SK-N-SH (cell line): ENCODE results near the gene LDLRAD1. TPM values are rescaled to one million over a fixed set of nuclear protein-coding genes. Genes with fewer than 3 reads are reported as not detected.

ENCODE experiments used
- CTCF ChIA-PET: fragments of 300-600, 350-600 bp; formaldehyde crosslinking; extraction: SDS; loops from one replicate; lab custom pipeline; 2021; lab: Yijun Ruan, JAX
- POLR2A ChIA-PET: fragments of 350-600 bp; sonication (Branson Sonifier 250); formaldehyde crosslinking; extraction: SDS; loops from one replicate; lab custom pipeline; 2020; ENCODE audit warnings: antibody characterized with exemption, inconsistent platforms; lab: Yijun Ruan, JAX
- DNase-seq: peaks from one replicate; pipeline ENCODE4 v3.0.0; 2012
- H2AFZ ChIP-seq: fragments of 200-600 bp; sonication (generic); 2 replicates; pipeline ENCODE4 v1.8.1; 2016; ENCODE audit warnings: antibody characterized with exemption, mild to moderate bottlenecking, low read depth
- H3F3A ChIP-seq: fragments of 200-600 bp; sonication (generic); replicated peaks from 2 replicates; pipeline ENCODE3; 2016; ENCODE audit warnings: antibody characterized with exemption, mild to moderate bottlenecking; ENCODE audit not compliant: insufficient read depth
- H3K27ac ChIP-seq, 2 experiments: fragments of 200-500 bp in 1 of 2; fragments of 200-600 bp in 1 of 2; sonication (Bioruptor generic) in 1 of 2; sonication (generic), shearing (Covaris generic) in 1 of 2; 2 replicates each; pipeline versions ENCODE4 v1.5.1 to v1.6.1; 2014 to 2016; ENCODE audit warnings: low read depth in 2 of 2, inconsistent platforms in 1 of 2, low read length in 1 of 2, mild to moderate bottlenecking in 1 of 2, mixed read lengths in 1 of 2
- H3K27me3 ChIP-seq: fragments of 200-600 bp; sonication (generic), shearing (Covaris generic); 2 replicates; pipeline ENCODE4 v1.6.1; 2016; ENCODE audit warnings: mixed run types; ENCODE audit not compliant: insufficient read depth
- H3K36me3 ChIP-seq, 2 experiments: fragments of 200-500 bp in 1 of 2; fragments of 200-600 bp in 1 of 2; sonication (Bioruptor generic) in 1 of 2; sonication (generic) in 1 of 2; replicated peaks in 1 of 2; 2 replicates each; pipeline versions ENCODE3 to v1.5.1; 2014 to 2016; ENCODE audit warnings: low read length in 1 of 2, mild to moderate bottlenecking in 1 of 2; ENCODE audit not compliant: insufficient read depth in 2 of 2, control insufficient read depth in 1 of 2
- H3K4me1 ChIP-seq, 2 experiments: fragments of 200-500 bp in 1 of 2; fragments of 200-600 bp in 1 of 2; sonication (Bioruptor generic) in 1 of 2; sonication (generic), shearing (Covaris generic) in 1 of 2; 2 replicates each; pipeline versions ENCODE4 v1.5.1 to v1.6.1; 2014 to 2016; ENCODE audit warnings: low read depth in 1 of 2, low read length in 1 of 2, mixed run types in 1 of 2; ENCODE audit not compliant: insufficient read depth in 2 of 2, control insufficient read depth in 1 of 2
- H3K4me2 ChIP-seq: fragments of 200-600 bp; sonication (generic), shearing (Covaris generic); 2 replicates; pipeline ENCODE4 v1.6.1; 2017; ENCODE audit warnings: mixed run types
- H3K4me3 ChIP-seq, 2 experiments: fragments of 200-500 bp in 1 of 2; fragments of 200-600 bp in 1 of 2; sonication (Bioruptor generic) in 1 of 2; sonication (generic), shearing (Covaris generic) in 1 of 2; 2 replicates each; pipeline versions ENCODE4 v1.5.1 to v1.8.1; 2014 to 2016; ENCODE audit warnings: low read depth in 2 of 2, inconsistent platforms in 1 of 2, low read length in 1 of 2, mild to moderate bottlenecking in 1 of 2, mixed read lengths in 1 of 2, moderate library complexity in 1 of 2
- H3K79me2 ChIP-seq: fragments of 200-600 bp; sonication (generic); 2 replicates; pipeline ENCODE4 v1.8.1; 2017; ENCODE audit warnings: mild to moderate bottlenecking; ENCODE audit not compliant: insufficient read depth
- H3K9ac ChIP-seq: fragments of 200-600 bp; sonication (generic); 2 replicates; pipeline ENCODE4 v1.6.1; 2017; ENCODE audit warnings: mixed run types
- H3K9me2 ChIP-seq: fragments of 200-600 bp; sonication (generic); 2 replicates; pipeline ENCODE4 v1.6.1; 2017; ENCODE audit warnings: mixed run types
- H3K9me3 ChIP-seq: fragments of 200-600 bp; sonication (generic); 2 replicates; pipeline ENCODE4 v1.6.1; 2017; ENCODE audit warnings: mixed run types, mild to moderate bottlenecking, moderate library complexity
- H4K20me1 ChIP-seq: fragments of 200-600 bp; sonication (generic); 2 replicates; pipeline ENCODE4 v1.6.1; 2017; ENCODE audit warnings: mild to moderate bottlenecking, mixed run types; ENCODE audit not compliant: insufficient read depth
- CHD2 ChIP-seq: fragments of 150-350 bp; IDR thresholded peaks from 2 replicates; pipeline ENCODE4 v1.6.1; 2018; ENCODE audit warnings: low read length; ENCODE audit not compliant: partially characterized antibody
- CTCF ChIP-seq: fragments of 200-600 bp; sonication (generic); IDR thresholded peaks from 2 replicates; pipeline ENCODE4 v1.6.1; 2017; ENCODE audit warnings: antibody characterized with exemption, mild to moderate bottlenecking, moderate library complexity
- EP300 ChIP-seq, 2 experiments: IDR thresholded peaks; 2 replicates each; pipeline versions ENCODE4 v1.4.0 to v1.6.1; 2012; ENCODE audit warnings: borderline replicate concordance in 1 of 2, low read depth in 1 of 2, low read length in 1 of 2
- FOXJ3 ChIP-seq: sonication (generic); formaldehyde crosslinking; IDR thresholded peaks from 2 replicates; pipeline ENCODE4 v1.5.1; 2020; ENCODE audit warnings: mild to moderate bottlenecking, missing genetic modification reagents
- FOXM1 ChIP-seq: IDR thresholded peaks from 2 replicates; pipeline ENCODE4 v1.4.0; 2012; ENCODE audit warnings: low read depth, mild to moderate bottlenecking
- GABPA ChIP-seq: IDR thresholded peaks from 2 replicates; pipeline ENCODE4 v1.4.0; 2012; ENCODE audit warnings: low read depth, mild to moderate bottlenecking
- GATA2 ChIP-seq: sonication (generic); formaldehyde crosslinking; IDR thresholded peaks from 2 replicates; pipeline ENCODE4 v1.5.0; 2020; ENCODE audit warnings: mild to moderate bottlenecking, missing genetic modification reagents
- MEF2A ChIP-seq: IDR thresholded peaks from 2 replicates; pipeline ENCODE4 v1.4.0; 2012; ENCODE audit warnings: low read depth, borderline replicate concordance
- NRF1 ChIP-seq: IDR thresholded peaks from 2 replicates; pipeline ENCODE4 v1.6.1; 2012; ENCODE audit warnings: low read depth, mild to moderate bottlenecking, low read length
- PBX3 ChIP-seq: IDR thresholded peaks from 2 replicates; pipeline ENCODE4; 2012
- REST ChIP-seq: IDR thresholded peaks from 2 replicates; pipeline ENCODE4 v1.6.1; 2012; ENCODE audit warnings: mild to moderate bottlenecking, low read depth, low read length, moderate library complexity
- RFX5 ChIP-seq: IDR thresholded peaks from 2 replicates; pipeline ENCODE4 v1.6.1; 2012; ENCODE audit warnings: mild to moderate bottlenecking, improper control_type of control experiment, low read length
- RXRA ChIP-seq: IDR thresholded peaks from 2 replicates; pipeline ENCODE4 v1.4.0; 2012; ENCODE audit warnings: low read depth, mild to moderate bottlenecking, borderline replicate concordance
- SIN3A ChIP-seq: IDR thresholded peaks from 2 replicates; pipeline ENCODE4 v1.6.1; 2012; ENCODE audit warnings: low read depth, mild to moderate bottlenecking, low read length, moderate library complexity, borderline replicate concordance
- SMC3 ChIP-seq: IDR thresholded peaks from 2 replicates; pipeline ENCODE4 v1.6.1; 2012; ENCODE audit warnings: low read depth, low read length, improper control_type of control experiment
- TCF12 ChIP-seq: IDR thresholded peaks from 2 replicates; pipeline ENCODE4 v1.4.0; 2012
- TEAD4 ChIP-seq: IDR thresholded peaks from 2 replicates; pipeline ENCODE4 v1.4.0; 2012; ENCODE audit warnings: mild to moderate bottlenecking, borderline replicate concordance; ENCODE audit not compliant: insufficient read depth
- USF1 ChIP-seq: IDR thresholded peaks from 2 replicates; pipeline ENCODE4 v1.4.0; 2012; ENCODE audit warnings: low read depth, borderline replicate concordance
- WGBS: methylation state at CpG from one replicate; pipeline ENCODE4 v1.1.6; 2017; ENCODE audit warnings: low lambda C conversion rate; 5-methylcytosine and 5-hydroxymethylcytosine counted together
- polyA plus RNA-seq, 3 experiments: library from polyadenylated mRNA; depleted of rRNA; stranded (reverse); fragments of >200 nt; gene quantifications; 2 replicates each; pipeline ENCODE4 v1.2.3, GENCODE V29; 2012

The LDLRAD1 gene
- polyA plus RNA-seq, 1 of the 3 experiments (the other 2 are of a cell fraction): not detected

GRCh38 chr1:54014009-54014629 lies 3.9 kb downstream of the LDLRAD1 start:
- Histone ChIP-seq H3K9ac (no peak overlapping the region), H3K79me2 (no peaks in the 10 kb centered on the region), H2AFZ (no peak overlapping the region), H3K9me3 (no peaks in the 10 kb centered on the region), H3K4me3 (no peak overlapping the region), H4K20me1 (no peaks in the 10 kb centered on the region), H3K27me3 (peaks cover 16% of the 10 kb centered on the region; the same call in 1 of the 2 replicates), H3F3A (no peaks in the 10 kb centered on the region), H3K27ac (no peak overlapping the region), H3K4me1 (no peaks in the 10 kb centered on the region; a peak in 1 of 4 replicates), H3K36me3 (no peaks in the 10 kb centered on the region), H3K9me2 (no peaks in the 10 kb centered on the region), H3K4me2 (no peak overlapping the region)
- ChIA-PET POLR2A (no interaction called here), CTCF (interaction anchor here (1.1 kb wide), 1 partner anchor 55 kb away, joined by 3 read pairs; no protein-coding TSS in a partner anchor)
- TF ChIP-seq RFX5 (no peak), EP300 (IDR thresholded peaks at IDR 0.05; ENCODE audit: borderline replicate concordance in 1 of 2, low read depth in 1 of 2, low read length in 1 of 2) (no peak), REST (no peak), TCF12 (no peak), CTCF (no peak), TEAD4 (no peak), NRF1 (no peak), GATA2 (no peak), CHD2 (no peak)
- WGBS: 47% methylated on average over 8 of the region's 17 CpGs
- DNase-seq: peak; percentile 45

GRCh38 chr1:54013393-54014008 lies 4.5 kb downstream of the LDLRAD1 start:
- WGBS: 63% methylated on average over 8 of the region's 8 CpGs
- Histone ChIP-seq H3K36me3 (no peaks in the 10 kb centered on the region), H4K20me1 (no peaks in the 10 kb centered on the region), H3F3A (no peaks in the 10 kb centered on the region), H3K79me2 (no peaks in the 10 kb centered on the region), H3K4me3 (no peak overlapping the region), H3K27me3 (peaks cover 16% of the 10 kb centered on the region; the same call in 1 of the 2 replicates), H3K4me2 (no peak overlapping the region), H3K9ac (no peak overlapping the region), H3K27ac (no peak overlapping the region), H3K4me1 (no peaks in the 10 kb centered on the region; a peak in 1 of 4 replicates), H2AFZ (no peak overlapping the region), H3K9me2 (no peaks in the 10 kb centered on the region), H3K9me3 (no peaks in the 10 kb centered on the region)
- ChIA-PET CTCF (interaction anchor here (1.1 kb wide), 1 partner anchor 54 kb away, joined by 3 read pairs; no protein-coding TSS in a partner anchor), POLR2A (no interaction called here)
- peak; percentile 21 for DNase-seq
- TF ChIP-seq FOXJ3 (CRISPR knock-in tag) (no peak), FOXM1 (no peak), MEF2A (no peak), GATA2 (no peak), RXRA (no peak), SMC3 (no peak), USF1 (no peak), PBX3 (no peak), GABPA (no peak), RFX5 (no peak), SIN3A (no peak)
